GM19193 (cell line): ENCODE measurements around the gene RNF112.

Experiments
- POLR2A ChIP-seq: IDR thresholded peaks from 4 replicates; pipeline ENCODE4 v1.6.1; 2011; ENCODE audit not compliant: insufficient read depth, insufficient read length; ENCODE audit errors: extremely low read depth

RNF112 gene

GRCh38 chr17:19440421-19440820 is 29.4 kb downstream of the RNF112 start:
- no peak for TF ChIP-seq POLR2A

GRCh38 chr17:19442731-19443130 is 31.7 kb downstream of the RNF112 start:
- no peak for TF ChIP-seq POLR2A

GRCh38 chr17:19443148-19443547 is 32.1 kb downstream of the RNF112 start:
- no peak for TF ChIP-seq POLR2A

- no peak for TF ChIP-seq POLR2A
Measured at GRCh38 chr17:19445105-19445504, 34.1 kb downstream of the RNF112 start.

- TF ChIP-seq POLR2A: no peak
Measured at GRCh38 chr17:19447085-19447583, 36.1 kb downstream of the RNF112 start.

GRCh38 chr17:19448341-19449268 is 37.6 kb downstream of the RNF112 start:
- TF ChIP-seq POLR2A: no peak

- no peak for TF ChIP-seq POLR2A
Measured at GRCh38 chr17:19449656-19450055, 38.6 kb downstream of the RNF112 start.

GRCh38 chr17:19453296-19453695 is 42.3 kb downstream of the RNF112 start:
- no peak for TF ChIP-seq POLR2A

GRCh38 chr17:19454074-19454473 is 43.0 kb downstream of the RNF112 start:
- TF ChIP-seq POLR2A: no peak

GRCh38 chr17:19456016-19456927 is 45.2 kb downstream of the RNF112 start:
- TF ChIP-seq POLR2A: no peak

GRCh38 chr17:19457046-19457445 is 46.0 kb downstream of the RNF112 start:
- TF ChIP-seq POLR2A: no peak

GRCh38 chr17:19457830-19458271 is 46.8 kb downstream of the RNF112 start:
- TF ChIP-seq POLR2A: no peak

- no peak for TF ChIP-seq POLR2A
Measured at GRCh38 chr17:19460700-19461099, 49.7 kb downstream of the RNF112 start.

- TF ChIP-seq POLR2A: no peak
Measured at GRCh38 chr17:19461116-19461515, 50.1 kb downstream of the RNF112 start.

GRCh38 chr17:19461681-19462080 is 50.6 kb downstream of the RNF112 start:
- no peak for TF ChIP-seq POLR2A

- TF ChIP-seq POLR2A: no peak
Measured at GRCh38 chr17:19464031-19465026, 53.3 kb downstream of the RNF112 start.
